Activated T-helper 1 cell treated with anti-CD3 and anti-CD28 coated beads, Interleukin-12 subunit alpha, Interleukin-12 subunit beta, Interleukin-2, Interleukin-4 antibody, amounts not matched to agents 30 ng/mL and 10 ng/mL and 1 ng/mL, durations not matched to agents 14 hours and 24 hours and 36 hours (primary cell): ENCODE data around the gene C4B. TPM values are rescaled to one million over a fixed set of nuclear protein-coding genes. Genes with fewer than 3 reads are reported as not detected.
"Not testable (repeated sequence)": the region's sequence is repeated elsewhere in the genome, so short reads cannot be mapped to it uniquely, and the experiment has no call there.

Source experiments
- DNase-seq: peaks from one replicate; pipeline ENCODE4 v3.0.0; 2021; ENCODE audit warnings: low spot score
- H3K27ac Mint-ChIP-seq: one replicate; pipeline ENCODE4 v1.8.0; 2021; ENCODE audit warnings: mild to moderate bottlenecking, mixed read lengths
- H3K27me3 Mint-ChIP-seq: one replicate; pipeline ENCODE4 v1.8.0; 2022; ENCODE audit warnings: mild to moderate bottlenecking, moderate library complexity, mixed read lengths; ENCODE audit not compliant: insufficient read depth
- H3K36me3 Mint-ChIP-seq: one replicate; pipeline ENCODE4 v1.8.0; 2021; ENCODE audit warnings: low read depth, mixed read lengths
- H3K4me1 Mint-ChIP-seq: one replicate; pipeline ENCODE4 v1.8.0; 2021; ENCODE audit warnings: low read depth, mixed read lengths
- H3K4me3 Mint-ChIP-seq: one replicate; pipeline ENCODE4 v1.8.0; 2021; ENCODE audit warnings: mild to moderate bottlenecking, moderate library complexity, mixed read lengths
- H3K9me3 Mint-ChIP-seq: one replicate; pipeline ENCODE4 v1.8.0; 2021; ENCODE audit warnings: mixed read lengths
- intact Hi-C: fragments of 100-400 bp; cut with micrococcal nuclease; formaldehyde crosslinking; loops from one replicate; pipeline ENCODE4 v1.15.1; 2024
- total RNA-seq: library from RNA; stranded (reverse); gene quantifications from 2 replicates; pipeline ENCODE4 v1.2.3, GENCODE V29; 2022

Gene C4B
- total RNA-seq, 1 donor from 2014 or later: 4.1 TPM

DNA sequence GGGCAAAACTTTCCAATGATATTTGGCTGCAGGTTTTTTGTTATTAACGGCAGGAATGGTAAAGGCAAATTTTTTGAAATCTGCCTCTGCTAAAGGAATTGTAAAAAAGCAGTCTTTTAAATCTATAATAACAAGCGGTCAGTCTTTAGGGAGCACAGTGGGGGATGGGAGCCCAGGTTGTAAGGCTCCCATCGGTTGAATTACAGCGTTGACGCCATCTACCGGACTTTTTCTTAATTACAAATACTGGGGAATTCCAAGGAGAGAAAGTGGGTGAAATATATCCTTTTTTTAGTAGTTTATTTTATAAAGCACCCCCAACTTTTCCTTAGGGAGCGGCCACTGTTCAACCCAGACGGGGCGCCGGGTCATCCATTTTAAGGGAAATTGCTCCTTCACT, 7.5 kb downstream of the C4B start:
- not testable (repeated sequence) for DNase-seq, H3K9me3 Mint-ChIP-seq, H3K36me3 Mint-ChIP-seq

DNA sequence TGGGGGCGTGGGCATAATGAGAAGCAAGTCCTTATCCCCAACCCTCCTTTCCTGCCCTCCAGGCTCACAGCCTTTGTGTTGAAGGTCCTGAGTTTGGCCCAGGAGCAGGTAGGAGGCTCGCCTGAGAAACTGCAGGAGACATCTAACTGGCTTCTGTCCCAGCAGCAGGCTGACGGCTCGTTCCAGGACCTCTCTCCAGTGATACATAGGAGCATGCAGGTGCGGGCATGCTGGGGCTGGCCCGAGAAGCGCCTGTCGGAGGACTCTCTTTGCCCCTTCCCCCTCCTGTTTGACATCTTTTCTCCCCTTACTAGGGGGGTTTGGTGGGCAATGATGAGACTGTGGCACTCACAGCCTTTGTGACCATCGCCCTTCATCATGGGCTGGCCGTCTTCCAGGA, 14.0 kb downstream of the C4B start:
- H3K36me3 Mint-ChIP-seq, DNase-seq, H3K27me3 Mint-ChIP-seq, H3K27ac Mint-ChIP-seq, intact Hi-C loops, H3K4me1 Mint-ChIP-seq, H3K9me3 Mint-ChIP-seq, H3K4me3 Mint-ChIP-seq: not testable (repeated sequence)

More for the DNA sequence above, 7.5 kb downstream of the C4B start:
- H3K27ac Mint-ChIP-seq, intact Hi-C loops, H3K4me3 Mint-ChIP-seq, H3K4me1 Mint-ChIP-seq, H3K27me3 Mint-ChIP-seq: not testable (repeated sequence)

DNA sequence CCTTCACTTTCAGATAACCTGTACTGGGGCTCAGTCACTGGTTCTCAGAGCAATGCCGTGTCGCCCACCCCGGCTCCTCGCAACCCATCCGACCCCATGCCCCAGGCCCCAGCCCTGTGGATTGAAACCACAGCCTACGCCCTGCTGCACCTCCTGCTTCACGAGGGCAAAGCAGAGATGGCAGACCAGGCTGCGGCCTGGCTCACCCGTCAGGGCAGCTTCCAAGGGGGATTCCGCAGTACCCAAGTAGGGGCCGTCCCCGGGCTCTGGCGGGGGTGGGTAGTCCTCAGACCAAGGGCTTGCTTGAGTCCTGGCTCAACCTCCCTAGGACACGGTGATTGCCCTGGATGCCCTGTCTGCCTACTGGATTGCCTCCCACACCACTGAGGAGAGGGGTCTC, 15.0 kb downstream of the C4B start:
- H3K27me3 Mint-ChIP-seq, H3K4me1 Mint-ChIP-seq, H3K36me3 Mint-ChIP-seq, intact Hi-C loops, H3K4me3 Mint-ChIP-seq, DNase-seq, H3K9me3 Mint-ChIP-seq, H3K27ac Mint-ChIP-seq: not testable (repeated sequence)

GRCh38 chr6:32035283-32036013, 20.9 kb downstream of the C4B start:
- intact Hi-C loops, H3K36me3 Mint-ChIP-seq, H3K27ac Mint-ChIP-seq, H3K4me1 Mint-ChIP-seq, H3K27me3 Mint-ChIP-seq, DNase-seq, H3K4me3 Mint-ChIP-seq, H3K9me3 Mint-ChIP-seq: not testable (repeated sequence)

- DNase-seq, H3K27me3 Mint-ChIP-seq, H3K4me3 Mint-ChIP-seq, intact Hi-C loops, H3K36me3 Mint-ChIP-seq, H3K4me1 Mint-ChIP-seq, H3K27ac Mint-ChIP-seq, H3K9me3 Mint-ChIP-seq: not testable (repeated sequence)
These were observed 22.5 kb downstream of the C4B start for GRCh38 chr6:32037136-32037535.

DNA sequence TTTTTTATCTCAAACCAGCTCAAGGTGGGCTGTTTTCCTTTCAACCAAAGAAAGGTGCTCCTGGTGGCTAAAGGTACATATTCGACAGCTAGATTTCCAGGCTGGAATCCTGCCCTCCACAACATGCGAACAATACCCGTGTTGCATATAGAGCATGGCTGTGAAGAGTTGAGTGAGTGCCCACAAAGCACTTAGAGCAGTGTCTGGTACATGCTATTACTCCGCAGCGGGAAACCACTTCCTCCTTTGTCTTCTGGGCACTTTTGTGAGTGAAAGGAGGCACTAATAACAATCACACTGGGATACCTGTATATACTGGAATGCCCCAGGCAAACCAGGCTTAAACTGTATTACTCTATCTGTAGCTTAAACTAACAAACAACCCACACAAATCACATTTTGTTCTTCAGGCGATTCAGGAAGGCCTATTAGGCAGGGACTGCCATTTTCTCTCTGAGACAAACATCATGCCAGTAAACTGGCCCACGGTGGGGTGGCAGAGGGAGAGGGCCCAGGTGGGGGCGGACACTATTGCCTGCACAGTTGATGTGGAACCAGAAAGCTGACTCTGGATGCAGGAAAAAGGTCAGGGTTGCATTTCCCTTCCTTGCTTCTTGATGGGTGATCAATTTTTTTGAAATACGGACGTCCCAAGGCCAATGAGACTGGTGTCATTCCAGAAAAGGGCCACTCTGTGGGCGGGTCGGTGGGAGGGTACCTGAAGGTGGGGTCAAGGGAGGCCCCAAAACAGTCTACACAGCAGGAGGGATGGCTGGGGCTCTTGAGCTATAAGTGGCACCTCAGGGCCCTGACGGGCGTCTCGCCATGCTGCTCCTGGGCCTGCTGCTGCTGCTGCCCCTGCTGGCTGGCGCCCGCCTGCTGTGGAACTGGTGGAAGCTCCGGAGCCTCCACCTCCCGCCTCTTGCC, 23.3 kb downstream of the C4B start, which contains the start of gene CYP21A2:
TSS of gene CYP21A2 (plus strand) at position 818 of the 927 bp plus-strand sequence. CDS start at position 826, 8 bp downstream.
- intact Hi-C loops, H3K36me3 Mint-ChIP-seq, H3K27me3 Mint-ChIP-seq, H3K9me3 Mint-ChIP-seq, H3K4me1 Mint-ChIP-seq, H3K27ac Mint-ChIP-seq, DNase-seq, H3K4me3 Mint-ChIP-seq: not testable (repeated sequence)

DNA sequence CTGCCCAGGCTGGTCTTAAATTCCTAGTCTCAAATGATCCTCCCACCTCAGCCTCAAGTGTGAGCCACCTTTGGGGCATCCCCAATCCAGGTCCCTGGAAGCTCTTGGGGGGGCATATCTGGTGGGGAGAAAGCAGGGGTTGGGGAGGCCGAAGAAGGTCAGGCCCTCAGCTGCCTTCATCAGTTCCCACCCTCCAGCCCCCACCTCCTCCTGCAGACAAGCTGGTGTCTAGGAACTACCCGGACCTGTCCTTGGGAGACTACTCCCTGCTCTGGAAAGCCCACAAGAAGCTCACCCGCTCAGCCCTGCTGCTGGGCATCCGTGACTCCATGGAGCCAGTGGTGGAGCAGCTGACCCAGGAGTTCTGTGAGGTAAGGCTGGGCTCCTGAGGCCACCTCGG, 24.3 kb downstream of the C4B start:
- H3K36me3 Mint-ChIP-seq, H3K4me1 Mint-ChIP-seq, intact Hi-C loops, H3K9me3 Mint-ChIP-seq, H3K27me3 Mint-ChIP-seq, DNase-seq, H3K4me3 Mint-ChIP-seq, H3K27ac Mint-ChIP-seq: not testable (repeated sequence)

- H3K36me3 Mint-ChIP-seq, H3K27me3 Mint-ChIP-seq, H3K9me3 Mint-ChIP-seq, DNase-seq, H3K4me1 Mint-ChIP-seq, intact Hi-C loops, H3K27ac Mint-ChIP-seq, H3K4me3 Mint-ChIP-seq: not testable (repeated sequence)
These were observed 25.0 kb downstream of the C4B start for GRCh38 chr6:32039321-32040274.

DNA sequence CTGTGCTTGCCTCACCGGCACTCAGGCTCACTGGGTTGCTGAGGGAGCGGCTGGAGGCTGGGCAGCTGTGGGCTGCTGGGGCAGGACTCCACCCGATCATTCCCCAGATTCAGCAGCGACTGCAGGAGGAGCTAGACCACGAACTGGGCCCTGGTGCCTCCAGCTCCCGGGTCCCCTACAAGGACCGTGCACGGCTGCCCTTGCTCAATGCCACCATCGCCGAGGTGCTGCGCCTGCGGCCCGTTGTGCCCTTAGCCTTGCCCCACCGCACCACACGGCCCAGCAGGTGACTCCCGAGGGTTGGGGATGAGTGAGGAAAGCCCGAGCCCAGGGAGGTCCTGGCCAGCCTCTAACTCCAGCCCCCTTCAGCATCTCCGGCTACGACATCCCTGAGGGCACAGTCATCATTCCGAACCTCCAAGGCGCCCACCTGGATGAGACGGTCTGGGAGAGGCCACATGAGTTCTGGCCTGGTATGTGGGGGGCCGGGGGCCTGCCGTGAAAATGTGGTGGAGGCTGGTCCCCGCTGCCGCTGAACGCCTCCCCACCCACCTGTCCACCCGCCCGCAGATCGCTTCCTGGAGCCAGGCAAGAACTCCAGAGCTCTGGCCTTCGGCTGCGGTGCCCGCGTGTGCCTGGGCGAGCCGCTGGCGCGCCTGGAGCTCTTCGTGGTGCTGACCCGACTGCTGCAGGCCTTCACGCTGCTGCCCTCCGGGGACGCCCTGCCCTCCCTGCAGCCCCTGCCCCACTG, 25.9 kb downstream of the C4B start:
- H3K4me1 Mint-ChIP-seq, intact Hi-C loops, H3K4me3 Mint-ChIP-seq, H3K9me3 Mint-ChIP-seq, DNase-seq, H3K27me3 Mint-ChIP-seq, H3K36me3 Mint-ChIP-seq, H3K27ac Mint-ChIP-seq: not testable (repeated sequence)

- DNase-seq, H3K36me3 Mint-ChIP-seq, H3K27me3 Mint-ChIP-seq, intact Hi-C loops, H3K4me3 Mint-ChIP-seq, H3K4me1 Mint-ChIP-seq, H3K9me3 Mint-ChIP-seq, H3K27ac Mint-ChIP-seq: not testable (repeated sequence)
These were observed 26.4 kb downstream of the C4B start for GRCh38 chr6:32041050-32041321.

GRCh38 chr6:32041385-32041784, 26.8 kb downstream of the C4B start:
- H3K4me1 Mint-ChIP-seq, H3K27ac Mint-ChIP-seq, H3K4me3 Mint-ChIP-seq, H3K9me3 Mint-ChIP-seq, DNase-seq, intact Hi-C loops, H3K27me3 Mint-ChIP-seq, H3K36me3 Mint-ChIP-seq: not testable (repeated sequence)

GRCh38 chr6:32042276-32042675, 27.7 kb downstream of the C4B start:
- H3K9me3 Mint-ChIP-seq, H3K36me3 Mint-ChIP-seq, DNase-seq, H3K27me3 Mint-ChIP-seq, H3K4me1 Mint-ChIP-seq, H3K4me3 Mint-ChIP-seq, intact Hi-C loops, H3K27ac Mint-ChIP-seq: not testable (repeated sequence)
